NT2/D1 (cell line): ENCODE results near the gene CKS2.

Experiments
- YY1 ChIP-seq: IDR thresholded peaks from 2 replicates; pipeline ENCODE4 v1.6.1; 2011; ENCODE audit not compliant: insufficient read length, insufficient read depth
- ZNF274 ChIP-seq: IDR thresholded peaks from 2 replicates; pipeline ENCODE4 v1.6.1; 2011; ENCODE audit warnings: mild to moderate bottlenecking, low read depth, low read length

DNA sequence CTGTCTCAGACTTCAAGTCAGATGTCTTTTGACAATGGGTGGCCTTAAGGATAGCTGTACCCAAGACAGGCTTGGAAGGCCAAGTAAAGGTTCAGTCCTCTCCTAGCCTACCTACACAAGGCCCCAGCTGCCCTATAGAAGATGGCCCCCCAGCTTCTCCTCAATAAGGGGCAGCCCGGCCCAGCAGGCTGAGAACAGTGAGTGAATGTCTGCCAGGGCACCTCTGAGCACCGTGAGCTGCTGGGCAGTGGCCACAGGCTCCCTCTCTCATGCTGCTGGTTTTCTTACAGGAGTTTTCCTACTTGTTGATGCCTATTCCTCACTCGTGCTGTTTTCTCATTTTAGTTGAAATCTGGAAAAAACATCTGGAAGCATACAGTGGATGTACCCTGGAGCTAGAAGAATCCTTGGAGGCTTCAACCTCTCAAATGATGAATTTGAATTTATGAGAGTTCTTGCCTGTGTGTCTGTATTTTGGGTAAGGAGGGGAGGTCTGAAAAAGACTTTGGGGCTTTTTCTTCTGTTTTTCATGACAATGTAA, 47.5 kb downstream of the CKS2 start:
- TF ChIP-seq YY1: no peak
- no peak for TF ChIP-seq ZNF274
